NCI-H526 (cell line): ENCODE measurements around the gene VAV2.
"Not testable (repeated sequence)": the region's sequence is repeated elsewhere in the genome, so short reads cannot be mapped to it uniquely, and the experiment has no call there.

Experiments used
- DNase-seq, 2 experiments: peaks; one replicate each; lab custom pipeline; 2025; lab: John Stamatoyannopoulos, UW

VAV2 gene

DNA sequence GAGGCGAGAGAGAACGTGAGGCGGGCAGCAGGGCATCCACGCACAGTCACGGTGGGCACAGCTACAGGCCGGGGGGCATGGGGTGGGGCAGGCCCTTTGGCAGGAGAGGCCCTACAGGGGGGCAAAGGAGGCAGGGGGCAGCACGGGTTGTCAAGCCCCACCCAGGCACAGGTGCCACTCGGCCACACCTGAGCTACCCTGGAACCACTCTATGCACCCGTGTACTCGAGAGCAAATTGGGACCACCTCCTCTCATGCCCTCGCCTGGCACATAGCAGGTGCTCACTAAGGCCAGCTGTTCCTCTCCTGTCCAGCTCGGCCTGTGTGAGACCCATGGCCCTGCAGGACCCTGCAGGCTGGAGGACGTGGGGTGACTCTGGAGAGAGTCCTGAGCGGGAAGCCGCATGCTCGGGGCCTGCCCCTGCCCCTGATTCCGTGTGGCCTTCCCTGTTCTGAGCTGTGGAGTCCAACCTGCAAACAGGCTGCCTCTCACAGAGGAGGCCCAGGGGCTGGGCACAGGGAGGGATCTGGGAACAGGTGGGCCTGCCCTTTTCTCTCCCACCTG, 222.5 kb downstream of the VAV2 start:
- DNase-seq = no peak

DNA sequence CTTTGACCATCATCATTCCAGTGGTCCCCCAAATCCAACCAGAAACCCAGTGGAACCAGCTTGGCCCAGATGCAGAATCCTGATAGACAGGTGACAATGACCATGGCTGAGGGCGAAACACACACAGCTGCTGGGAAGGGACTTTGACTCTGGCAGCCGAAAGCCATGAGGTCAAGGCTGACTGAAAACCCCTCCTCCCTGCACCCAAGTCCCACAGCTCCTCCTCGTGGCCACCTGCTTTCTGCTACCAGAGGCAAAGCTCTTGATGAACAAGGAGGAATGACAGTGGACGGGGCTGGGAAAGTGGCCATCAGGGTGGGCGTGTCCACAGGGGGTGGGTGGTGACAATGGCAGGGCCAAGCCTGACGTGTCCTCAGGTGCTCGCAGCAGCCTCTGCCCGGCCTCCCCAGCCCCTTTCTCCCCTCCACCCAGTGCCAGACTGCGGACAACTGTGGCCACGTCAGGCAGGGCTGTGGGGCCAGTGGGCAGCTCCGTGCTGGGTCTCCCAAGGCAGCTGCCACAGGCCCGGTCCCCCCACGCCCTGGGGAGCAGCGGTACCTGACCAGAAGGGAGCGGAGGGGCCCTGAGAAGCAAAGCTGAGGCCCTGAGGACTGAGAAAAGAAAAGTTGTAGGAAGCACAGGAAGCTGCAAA, 223.1 kb downstream of the VAV2 start:
- DNase-seq = peak in 1 of 2 experiments; percentile 25

DNA sequence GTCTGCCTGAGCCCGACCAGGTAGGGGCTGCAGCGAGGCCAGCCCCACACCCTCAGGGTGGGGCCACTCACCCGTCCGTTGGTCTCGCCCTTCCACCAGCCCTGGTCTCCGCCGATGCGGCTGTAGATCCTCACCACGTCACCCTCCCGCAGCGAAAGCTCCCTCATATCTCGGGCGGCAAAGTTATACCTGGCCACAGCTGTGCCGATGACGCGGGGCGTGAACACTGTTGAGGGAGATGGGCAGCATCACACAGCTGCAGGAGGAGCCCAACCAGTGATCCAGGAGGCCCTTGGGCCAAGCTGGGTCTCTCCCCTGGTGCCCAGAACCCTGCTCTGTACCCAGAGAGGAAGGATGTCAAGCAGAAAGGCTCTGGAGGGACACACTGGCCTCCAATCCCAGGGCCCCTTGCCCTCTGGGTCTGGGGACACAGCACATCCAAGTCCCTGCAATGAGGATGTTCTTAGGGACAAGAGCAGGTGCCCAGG, 223.7 kb downstream of the VAV2 start:
- DNase-seq = no peak

DNA sequence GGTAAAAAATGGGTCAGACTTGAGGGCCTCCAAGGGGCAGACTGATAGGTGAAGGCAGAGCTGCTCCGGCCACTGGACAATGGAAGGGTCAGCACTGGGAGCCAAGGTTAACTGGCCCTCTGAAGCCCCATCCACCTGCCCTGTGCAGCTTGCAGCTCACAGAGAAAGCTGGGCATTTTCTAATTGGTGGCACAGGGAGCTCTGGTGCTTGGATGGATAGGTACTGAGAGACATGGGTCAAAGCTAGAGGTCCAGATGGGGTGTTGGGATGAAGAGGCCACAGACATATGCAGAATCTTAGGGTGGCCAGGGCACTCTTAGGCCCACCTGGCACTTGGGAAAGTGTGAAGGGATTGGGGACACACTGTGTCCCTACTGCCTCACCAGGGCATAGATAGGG, 224.5 kb downstream of the VAV2 start:
- no peak for DNase-seq

DNA sequence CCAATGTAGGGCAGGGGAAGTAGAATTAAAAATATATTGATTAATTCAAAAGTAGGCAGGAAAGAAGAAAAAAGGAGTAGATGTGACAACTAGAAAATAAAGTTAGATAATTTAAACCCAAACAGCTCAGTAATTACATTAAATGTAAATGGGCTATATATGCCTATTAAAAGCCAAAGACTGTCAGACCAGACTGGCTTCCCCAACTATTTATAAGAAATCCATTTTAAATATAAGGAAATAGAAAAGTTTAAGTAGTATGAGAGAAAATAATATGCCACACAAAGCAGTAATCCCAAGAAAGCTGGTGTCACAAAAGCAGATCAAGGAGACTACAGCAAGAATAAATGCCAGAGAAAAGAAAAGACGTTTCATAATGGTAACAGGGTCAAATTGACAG, 225.1 kb downstream of the VAV2 start:
- no peak for DNase-seq

DNA sequence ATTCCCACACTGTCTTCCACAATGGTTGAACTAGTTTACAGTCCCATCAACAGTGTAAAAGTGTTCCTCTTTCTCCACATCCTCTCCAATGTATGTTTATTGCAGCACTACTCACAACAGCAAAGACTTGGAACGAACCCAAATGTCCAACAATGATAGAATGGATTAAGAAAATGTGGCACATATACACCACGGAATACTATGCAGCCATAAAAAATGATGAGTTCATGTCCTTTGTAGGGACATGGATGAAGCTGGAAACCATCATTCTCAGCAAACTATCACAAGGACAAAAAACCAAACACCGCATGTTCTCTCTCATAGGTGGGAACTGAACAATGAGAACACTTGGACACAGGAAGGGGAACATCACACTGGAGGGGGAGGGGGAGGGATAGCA, 225.9 kb downstream of the VAV2 start:
- not testable (repeated sequence) for DNase-seq

DNA sequence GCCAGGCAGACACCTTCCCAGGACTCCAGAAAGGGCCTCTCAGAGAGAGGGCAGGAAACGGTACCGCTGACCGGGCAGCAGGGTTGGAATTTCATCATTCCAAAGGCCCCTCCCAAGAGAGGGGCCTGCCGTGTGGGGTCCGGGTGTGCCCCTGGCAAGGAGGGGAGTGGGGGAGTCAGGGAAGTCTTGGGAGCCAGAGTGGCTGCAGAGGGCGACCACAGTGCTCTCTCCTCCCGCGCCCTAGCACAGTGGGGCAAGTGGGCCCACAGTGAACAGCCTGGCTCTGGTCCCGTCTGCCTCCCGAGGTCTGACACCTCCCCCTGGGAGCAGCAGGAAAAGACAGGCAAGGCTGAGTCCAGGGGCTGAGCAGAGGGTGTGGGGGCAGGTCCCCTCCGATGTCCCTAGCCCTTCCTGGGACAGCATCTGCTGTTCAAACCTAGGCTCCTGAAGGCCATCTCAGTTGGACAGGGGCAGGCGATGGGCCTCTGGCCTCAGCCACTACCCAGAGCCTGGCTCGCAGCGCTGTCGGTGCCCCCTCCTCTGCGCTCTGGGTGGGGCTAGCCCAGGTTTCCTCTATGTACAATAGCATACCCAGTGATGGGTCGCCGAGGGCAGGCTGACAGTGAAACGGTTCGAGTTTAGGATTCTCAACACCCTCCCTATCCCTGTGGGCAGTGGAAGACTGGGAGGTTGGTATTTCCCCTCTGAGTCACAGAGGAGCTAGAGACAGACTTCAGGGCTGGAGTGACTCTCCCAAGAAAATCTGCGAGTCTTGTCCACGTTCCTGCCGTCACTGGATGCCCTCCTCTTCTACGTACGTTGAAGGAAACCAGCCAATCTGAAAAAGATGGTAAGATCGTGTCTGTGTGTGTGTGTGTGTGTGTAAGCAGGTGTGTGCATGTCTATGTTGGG, 228.6 kb downstream of the VAV2 start:
- no peak for DNase-seq

DNA sequence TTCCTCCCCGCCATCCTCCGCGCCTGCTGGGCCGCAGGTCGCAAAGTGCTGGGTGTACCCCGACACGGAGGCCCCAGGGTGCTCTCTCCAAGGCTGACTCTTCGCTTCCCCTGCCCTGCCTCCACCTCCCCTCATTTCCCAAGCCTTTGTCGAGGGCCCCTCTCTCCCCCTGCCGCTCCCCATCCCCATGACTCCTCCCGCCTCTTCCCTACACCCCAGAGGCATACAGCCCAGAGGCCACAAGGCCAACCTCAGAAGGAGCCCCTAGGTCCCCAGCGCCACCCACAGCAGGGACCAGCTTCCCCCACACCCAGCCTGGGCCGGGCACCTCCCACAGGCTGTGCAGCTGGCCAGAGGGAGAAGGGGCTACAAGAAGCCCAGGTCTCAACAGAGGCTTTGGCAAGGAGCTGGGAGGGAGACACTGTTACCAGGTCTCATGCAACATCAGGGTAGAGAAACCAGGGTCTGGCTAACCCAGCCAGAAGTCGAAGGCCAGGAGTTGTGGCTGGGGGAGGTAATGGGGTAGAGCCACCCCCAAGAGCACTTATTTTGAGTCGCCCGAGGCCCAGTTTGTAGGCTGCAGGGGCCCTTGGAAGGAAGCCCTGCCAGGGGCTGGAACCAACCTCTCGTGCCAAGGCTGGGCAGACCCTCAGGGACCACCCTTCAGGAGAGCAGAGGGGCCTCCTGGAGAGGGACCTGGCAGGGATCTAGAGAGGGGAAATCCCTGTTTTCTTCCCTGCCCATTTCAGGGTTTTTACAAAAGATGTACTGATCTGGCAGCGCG, 229.4 kb downstream of the VAV2 start:
- DNase-seq = no peak

DNA sequence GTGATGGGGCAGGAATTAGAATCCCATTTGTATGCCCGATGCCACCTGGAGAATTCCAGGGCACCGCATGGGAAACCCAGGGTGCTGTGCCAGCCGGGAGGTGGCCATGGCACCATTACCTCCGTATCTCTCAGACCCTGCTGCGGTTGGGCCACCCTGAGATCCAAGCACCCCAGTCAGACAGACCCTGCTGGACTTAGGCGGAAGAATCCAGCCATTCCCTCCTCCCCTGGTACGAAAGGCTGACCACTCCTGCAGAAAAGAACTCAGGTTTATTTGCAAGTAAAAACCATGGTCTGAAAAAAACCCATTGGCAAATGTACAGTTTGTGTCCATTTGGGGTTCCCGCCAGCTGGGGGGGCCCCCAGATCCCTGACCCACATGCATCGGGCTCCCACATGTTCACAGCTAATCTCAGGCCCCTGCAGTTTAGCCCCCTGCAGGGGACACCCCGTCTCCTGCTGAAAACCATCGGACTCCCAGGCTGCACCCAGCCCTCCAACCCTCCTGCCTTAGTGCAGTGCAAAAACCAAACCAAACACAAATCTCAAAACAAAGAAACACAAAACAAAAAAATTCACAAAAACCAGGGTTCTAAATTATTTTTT, 230.4 kb downstream of the VAV2 start:
- DNase-seq = no peak

DNA sequence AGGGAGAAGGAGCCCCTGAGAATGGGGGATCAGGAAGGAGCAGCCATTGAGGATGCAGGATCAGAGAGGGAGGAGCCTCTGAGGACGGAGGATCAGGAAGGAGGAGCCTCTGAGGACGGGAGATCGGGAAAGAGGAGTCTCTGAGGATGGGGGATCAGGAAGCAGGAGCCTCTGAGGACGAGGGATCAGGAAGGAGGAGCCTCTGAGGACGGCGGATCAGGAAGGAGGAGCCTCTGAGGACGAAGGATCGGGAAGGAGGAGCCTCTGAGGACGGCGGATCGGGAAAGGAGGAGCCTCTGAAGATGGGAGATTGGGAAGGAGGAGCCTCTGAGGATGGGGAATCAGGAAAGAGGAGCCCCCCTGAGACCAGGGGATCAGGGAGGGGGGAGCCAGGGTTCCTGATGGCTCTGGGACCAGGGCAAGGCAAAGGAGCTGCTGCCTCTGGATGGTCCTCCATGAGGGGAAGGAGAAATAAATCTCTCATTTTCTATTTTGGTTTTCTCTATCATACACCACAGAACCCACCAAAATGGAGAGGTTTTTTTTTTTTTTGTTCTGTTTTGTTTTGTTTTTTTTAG, 231.3 kb downstream of the VAV2 start:
- DNase-seq = no peak

DNA sequence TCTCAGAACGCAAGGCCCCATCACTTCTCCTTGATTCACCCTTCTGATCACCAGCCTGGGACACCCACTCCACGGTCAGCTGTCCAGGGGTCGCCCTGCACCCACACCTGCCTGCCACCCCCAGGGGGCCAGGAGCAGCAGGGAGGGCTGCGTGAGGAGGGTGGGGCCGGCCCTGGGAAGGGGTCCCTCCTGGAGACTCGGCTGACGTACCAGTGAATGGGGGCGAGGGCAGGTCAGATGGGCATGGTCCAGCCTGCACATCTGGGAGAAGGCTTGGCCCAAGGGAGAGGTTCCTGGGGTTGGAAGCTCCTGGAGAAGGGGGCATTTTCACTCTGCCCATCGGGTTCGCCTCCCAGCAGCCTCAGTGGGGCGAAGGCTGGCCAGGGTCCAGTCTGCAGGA, 232.2 kb downstream of the VAV2 start:
- no peak for DNase-seq

DNA sequence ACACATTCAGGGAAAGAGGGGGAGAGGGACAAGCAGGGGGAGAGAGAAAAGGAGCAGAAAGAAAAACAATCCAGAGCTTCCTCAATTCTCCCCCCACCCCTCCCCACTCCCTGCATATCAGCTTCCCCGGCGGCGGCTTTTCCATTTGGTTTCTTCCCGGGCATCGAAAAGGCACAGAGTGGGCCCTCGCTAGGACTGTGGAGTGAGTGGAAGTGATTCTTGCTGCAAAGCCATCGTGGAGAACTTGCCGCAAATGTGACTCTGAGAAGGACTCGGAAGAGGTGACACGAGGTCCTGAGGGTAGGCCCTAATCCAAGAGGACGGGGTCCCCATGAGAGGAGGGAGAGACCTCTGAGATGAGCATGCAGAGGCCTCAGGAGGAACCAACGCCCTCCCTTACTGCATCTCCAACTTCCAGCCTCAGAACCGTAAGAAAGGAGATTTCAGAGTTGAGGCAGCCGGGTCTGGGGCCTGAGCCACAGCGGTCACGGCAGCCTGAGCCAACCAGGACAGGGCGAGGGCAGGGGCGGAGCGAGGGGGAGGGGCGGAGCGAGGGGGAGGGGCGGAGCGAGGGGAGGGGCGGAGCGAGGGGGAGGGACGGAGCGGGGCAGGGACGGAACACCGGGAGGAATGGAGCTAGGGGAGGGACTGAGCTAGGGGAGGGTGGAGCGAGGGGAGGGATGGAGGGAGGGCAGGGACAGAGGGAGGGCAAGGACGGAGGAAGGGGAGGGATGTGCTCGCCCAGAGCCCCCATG, 232.8 kb downstream of the VAV2 start:
- DNase-seq = no peak

DNA sequence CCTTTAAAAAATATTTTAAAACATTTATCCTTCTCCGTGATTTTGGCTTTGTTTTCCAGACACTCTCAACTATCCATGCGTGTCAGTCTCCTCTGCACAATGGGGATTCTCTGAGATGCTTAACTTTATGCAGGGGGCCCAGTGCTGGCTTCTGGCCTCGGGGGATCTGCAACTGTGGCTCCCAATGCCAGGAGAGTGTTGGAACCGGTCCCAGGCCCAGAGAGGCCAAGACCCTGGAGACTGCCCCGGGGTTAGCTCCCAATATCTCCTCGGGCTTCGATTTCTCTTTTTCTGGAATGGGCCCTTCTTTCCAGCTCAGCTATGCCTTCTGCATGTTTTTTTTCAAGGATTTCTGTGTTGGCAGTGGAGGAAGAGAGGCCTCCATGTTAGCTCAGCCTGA, 233.9 kb downstream of the VAV2 start:
- DNase-seq = no peak

DNA sequence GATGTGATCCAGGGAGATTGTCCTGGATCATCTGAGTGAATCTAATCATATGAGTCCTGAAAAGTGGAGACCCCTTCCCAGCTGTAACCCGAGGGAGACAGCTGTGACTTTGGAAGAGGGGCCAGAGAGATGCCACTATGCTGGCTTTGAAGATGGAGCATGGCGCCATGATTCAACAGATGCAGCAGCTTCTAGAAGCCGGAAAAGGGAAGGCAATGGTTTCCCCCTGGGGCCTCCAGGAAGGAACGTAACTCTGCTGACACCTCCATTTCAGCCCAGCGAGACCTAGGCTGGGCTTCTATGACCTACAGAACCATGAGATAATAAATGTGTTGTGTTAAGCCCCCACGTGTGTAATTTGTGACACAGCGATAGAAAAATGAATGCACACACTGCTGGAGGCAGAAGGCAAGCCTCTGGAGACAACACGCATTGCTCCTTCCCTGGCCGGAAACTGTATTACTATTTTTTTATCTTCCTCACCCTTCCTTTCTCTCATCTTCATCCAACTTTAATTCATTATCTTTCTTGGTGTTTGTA, 237.4 kb downstream of the VAV2 start:
- no peak for DNase-seq

DNA sequence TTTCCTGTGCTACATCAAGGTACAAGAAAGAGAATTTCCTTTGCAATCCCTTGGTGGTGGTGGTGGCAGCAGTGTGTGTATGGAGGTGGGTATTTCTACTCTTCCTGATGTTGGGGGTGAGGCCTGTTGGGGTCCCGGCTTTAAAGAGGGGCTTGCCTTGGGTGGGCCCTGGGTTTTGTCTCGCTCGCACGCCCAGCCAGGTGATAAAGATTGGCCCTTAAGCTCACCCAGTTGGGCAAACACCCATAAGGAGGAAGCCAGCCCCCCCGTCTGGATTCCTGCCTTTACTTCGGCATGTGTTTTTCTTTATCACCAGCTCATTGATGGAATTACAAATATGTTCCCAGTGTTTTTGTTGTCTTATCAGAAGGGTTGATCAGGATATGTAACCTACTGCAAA, 237.9 kb downstream of the VAV2 start:
- no peak for DNase-seq

DNA sequence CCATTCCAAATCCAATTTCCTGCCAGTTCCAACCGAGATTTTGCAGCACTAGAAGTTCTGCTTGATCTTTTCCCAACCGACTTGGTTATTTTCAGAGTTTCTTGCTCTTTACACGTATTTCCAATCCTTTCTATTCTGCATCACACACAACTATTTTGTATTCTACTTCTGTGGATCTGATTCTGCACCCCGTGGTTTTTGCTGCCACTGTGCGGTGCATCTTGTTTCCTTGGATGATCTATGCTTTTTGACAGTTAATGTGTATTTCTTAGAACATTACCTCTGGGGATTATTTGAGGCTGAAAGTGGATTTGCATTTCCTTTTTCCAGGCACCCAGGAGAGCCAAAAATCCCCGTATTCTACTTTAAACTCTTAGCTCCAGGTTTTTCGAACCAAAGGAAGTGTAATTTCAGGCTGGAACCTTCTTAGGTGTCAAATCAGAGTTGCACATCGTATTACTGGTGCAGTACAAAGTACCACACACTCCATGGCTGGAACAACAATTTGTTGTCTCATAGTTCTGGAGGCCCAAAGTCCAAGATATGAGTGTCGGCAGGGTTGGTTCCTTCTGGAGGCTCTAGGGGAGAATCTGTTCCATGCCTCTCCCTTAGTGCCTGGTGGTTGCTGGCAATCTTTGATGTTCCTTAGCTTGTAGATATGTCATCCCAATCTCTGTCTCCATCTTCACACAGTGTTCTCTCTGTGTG, 239.2 kb downstream of the VAV2 start:
- no peak for DNase-seq

DNA sequence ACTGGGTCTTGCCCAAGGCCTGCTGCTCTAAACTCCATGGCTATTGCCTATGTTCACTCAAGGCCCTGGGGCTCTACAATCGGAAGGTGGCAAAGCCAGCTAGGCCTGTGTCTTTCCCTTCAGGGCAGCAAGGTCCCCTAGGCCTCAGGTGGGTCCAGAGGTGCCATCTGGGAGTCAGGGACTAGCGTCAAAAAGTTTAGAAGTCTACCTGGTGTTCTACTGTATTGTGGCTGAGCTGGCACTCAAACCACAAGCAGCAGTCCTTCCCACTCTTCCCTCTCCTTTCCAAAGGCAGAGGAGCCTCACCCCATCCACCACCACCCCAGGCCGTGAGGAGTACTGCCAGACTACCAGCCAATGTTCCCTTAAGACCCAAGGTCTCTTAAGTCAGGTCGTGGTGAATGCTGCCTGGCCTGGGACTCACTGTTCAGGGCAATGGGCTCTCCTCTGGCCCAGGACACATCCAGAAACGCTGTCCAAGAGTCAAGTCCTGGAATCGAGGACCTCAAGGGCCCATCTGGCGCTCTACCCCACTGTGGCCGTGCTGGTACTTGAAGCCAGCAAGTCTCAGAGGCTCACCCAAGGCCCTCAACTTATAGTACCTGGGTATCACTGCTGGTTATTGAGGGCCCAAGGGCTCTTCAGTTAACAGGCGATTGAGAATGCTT, 241.0 kb downstream of the VAV2 start:
- no peak for DNase-seq

DNA sequence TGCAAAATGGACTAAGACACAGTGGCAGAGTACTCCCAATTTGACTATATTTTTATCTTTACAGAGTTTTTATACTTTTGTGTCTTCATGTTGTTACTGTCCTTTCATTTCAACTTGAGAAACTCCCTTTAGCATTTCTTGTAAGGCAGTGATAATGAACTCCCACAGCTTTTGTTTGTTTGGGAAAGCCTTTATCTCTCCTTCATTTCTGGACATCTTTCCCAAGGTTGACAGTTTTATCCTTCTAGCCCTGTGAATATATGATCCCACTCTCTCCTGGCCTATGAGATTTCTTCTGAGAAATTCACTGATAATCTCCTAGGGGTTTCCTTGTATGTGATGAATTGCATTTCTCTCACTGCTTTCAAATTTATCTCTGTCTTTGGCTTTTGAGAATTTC, 244.8 kb downstream of the VAV2 start:
- no peak for DNase-seq

DNA sequence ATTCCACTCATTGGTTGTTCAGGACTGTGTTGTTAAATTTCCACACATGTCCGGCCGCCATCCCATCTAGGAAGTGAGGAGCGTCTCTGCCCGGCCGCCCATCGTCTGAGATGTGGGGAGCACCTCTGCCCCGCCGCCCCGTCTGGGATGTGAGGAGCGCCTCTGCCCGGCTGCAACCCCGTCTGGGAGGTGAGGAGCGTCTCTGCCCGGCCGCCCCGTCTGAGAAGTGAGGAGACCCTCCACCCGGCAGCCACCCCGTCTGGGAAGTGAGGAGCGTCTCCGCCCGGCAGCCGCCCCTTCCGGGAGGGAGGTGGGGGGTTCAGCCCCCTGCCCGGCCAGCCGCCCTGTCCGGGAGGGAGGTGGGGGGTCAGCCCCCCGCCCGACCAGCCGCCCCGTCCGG, 247.6 kb downstream of the VAV2 start:
- DNase-seq = not testable (repeated sequence)
